B cell (primary cell): ENCODE measurements around the gene MID1. TPM values are rescaled to one million over a fixed set of nuclear protein-coding genes. Genes with fewer than 3 reads are reported as not detected.

Experiments
- ATAC-seq: fragments of 200-7000 bp; cut with Tn5 transposase; one replicate; pipeline ENCODE4 v1.10.0; 2021; ENCODE audit warnings: low read depth, mild to moderate bottlenecking, moderate number of reproducible peaks, moderate library complexity
- CTCF ChIA-PET: fragments of 350-600 bp; sonication (Branson Sonifier 250); formaldehyde crosslinking; loops from one replicate; lab custom pipeline; 2021; ENCODE audit warnings: antibody characterized with exemption, inconsistent platforms; lab: Charles Lee
- POLR2A ChIA-PET: fragments of 350-600 bp; sonication (Branson Sonifier 250); formaldehyde crosslinking; loops from one replicate; lab custom pipeline; 2021; ENCODE audit warnings: antibody characterized with exemption; lab: Charles Lee
- DNase-seq: peaks from one replicate; pipeline ENCODE4 v3.0.0; 2013
- H2AFZ ChIP-seq: 2 replicates; pipeline ENCODE4 v1.6.1; 2012; ENCODE audit warnings: mild to moderate bottlenecking, low read depth, low read length; ENCODE audit not compliant: insufficient read depth, poor library complexity, severe bottlenecking
- H3K27ac ChIP-seq, 2 donors: 1 replicate in 1 of 2; 2 replicates in 1 of 2; pipeline ENCODE4 v1.5.1; 2012 to 2013; ENCODE audit warnings: low read length in 2 of 2, mild to moderate bottlenecking in 2 of 2, moderate library complexity in 1 of 2
- H3K27me3 ChIP-seq, 4 experiments: fragments of 200-600 bp in 1 of 4; sonication (generic) in 1 of 4; replicated peaks in 1 of 4; 1 replicate in 2 of 4; 2 replicates in 2 of 4; pipeline versions ENCODE4 v1.6.1 to v1.7.0; 2013 to 2016; ENCODE audit warnings: low read length in 3 of 4, mild to moderate bottlenecking in 2 of 4, mixed read lengths in 1 of 4, moderate library complexity in 1 of 4; ENCODE audit not compliant: insufficient read depth in 4 of 4, control insufficient read depth in 3 of 4; ENCODE audit errors: control extremely low read depth in 1 of 4
- H3K36me3 ChIP-seq, 2 experiments: replicated peaks in 1 of 2; 1 replicate in 1 of 2; 2 replicates in 1 of 2; pipeline versions ENCODE4 v1.6.1 to v1.7.1; 2013; ENCODE audit warnings: low read length in 1 of 2; ENCODE audit not compliant: insufficient read depth in 2 of 2, control insufficient read depth in 1 of 2; ENCODE audit errors: control extremely low read depth in 1 of 2, extremely low read depth in 1 of 2
- H3K4me1 ChIP-seq, 2 donors: fragments of 200-600 bp in 1 of 2; sonication (generic) in 1 of 2; 1 replicate in 1 of 2; 2 replicates in 1 of 2; pipeline versions ENCODE4 v1.5.1 to v1.6.1; 2013 to 2017; ENCODE audit warnings: low read length in 2 of 2; ENCODE audit not compliant: control insufficient read depth in 2 of 2, insufficient read depth in 2 of 2
- H3K4me2 ChIP-seq: replicated peaks from 2 replicates; pipeline ENCODE3; 2012; ENCODE audit warnings: mild to moderate bottlenecking, low read depth, low read length; ENCODE audit not compliant: poor library complexity, severe bottlenecking
- H3K4me3 ChIP-seq, 5 experiments: fragments of 200-600 bp in 1 of 5; sonication (generic) in 1 of 5; 1 replicate in 3 of 5; 2 replicates in 2 of 5; pipeline versions ENCODE4 v1.5.1 to v1.7.0; 2011 to 2016; ENCODE audit warnings: low read length in 4 of 5, mild to moderate bottlenecking in 4 of 5, low read depth in 2 of 5, control low read depth in 1 of 5, moderate library complexity in 1 of 5; ENCODE audit not compliant: insufficient read depth in 1 of 5; ENCODE audit errors: control extremely low read depth in 1 of 5, extremely low read depth in 1 of 5
- H3K79me2 ChIP-seq: fragments of 200-600 bp; sonication (generic); one replicate; pipeline ENCODE4 v1.6.0; 2016; ENCODE audit warnings: low read length; ENCODE audit not compliant: control insufficient read depth, insufficient read depth
- H3K9ac ChIP-seq: fragments of 200-600 bp; sonication (generic); 2 replicates; pipeline ENCODE4 v1.6.1; 2017; ENCODE audit warnings: mild to moderate bottlenecking, low read length, moderate library complexity
- H3K9me3 ChIP-seq, 3 donors: one replicate each; pipeline versions ENCODE4 v1.6.1 to v1.7.1; 2013; ENCODE audit warnings: low read length in 2 of 3; ENCODE audit not compliant: control insufficient read depth in 2 of 3, insufficient read depth in 1 of 3; ENCODE audit errors: control extremely low read depth in 1 of 3
- H4K20me1 ChIP-seq: 2 replicates; pipeline ENCODE4 v1.6.0; 2012; ENCODE audit warnings: mild to moderate bottlenecking, low read length; ENCODE audit not compliant: insufficient read depth, control insufficient read depth, poor library complexity, severe bottlenecking
- H3K27ac Mint-ChIP-seq: one replicate; pipeline ENCODE4 v1.8.0; 2021; ENCODE audit warnings: mixed read lengths
- H3K27me3 Mint-ChIP-seq: one replicate; pipeline ENCODE4 v1.8.0; 2021; ENCODE audit warnings: mixed read lengths
- H3K4me1 Mint-ChIP-seq: one replicate; pipeline ENCODE4 v1.8.0; 2021; ENCODE audit warnings: mixed read lengths
- H3K4me3 Mint-ChIP-seq: one replicate; pipeline ENCODE4 v1.8.0; 2021; ENCODE audit warnings: mixed read lengths
- H3K9me3 Mint-ChIP-seq: one replicate; pipeline ENCODE4 v1.8.0; 2022; ENCODE audit warnings: mixed read lengths; ENCODE audit not compliant: insufficient read depth
- CTCF ChIP-seq: fragments of 200-600 bp; IDR thresholded peaks from one replicate; pipeline ENCODE4 v1.8.0; 2022; ENCODE audit warnings: antibody characterized with exemption, mild to moderate bottlenecking
- EZH2 ChIP-seq: IDR thresholded peaks from 2 replicates; pipeline ENCODE4 v1.6.1; 2012; ENCODE audit warnings: borderline replicate concordance, low read depth, mild to moderate bottlenecking, moderate library complexity, low read length; ENCODE audit not compliant: insufficient read depth, poor library complexity, severe bottlenecking
- WGBS: methylation state at CpG from one replicate; pipeline ENCODE4 v1.1.5; 2013; ENCODE audit warnings: missing lambda C conversion rate; ENCODE audit not compliant: insufficient coverage; 5-methylcytosine and 5-hydroxymethylcytosine counted together
- intact Hi-C: fragments of 100-400 bp; cut with micrococcal nuclease; formaldehyde crosslinking; loops from one replicate; pipeline ENCODE4 v1.10.0; 2022
- polyA plus RNA-seq: library from polyadenylated mRNA; depleted of rRNA; stranded (reverse); fragments of >200 nt; gene quantifications from 2 replicates; pipeline ENCODE4 v1.2.3, GENCODE V29; 2012
- total RNA-seq, 2 donors: library from RNA; stranded (reverse); fragments of 120-200 nt in 1 of 2; gene quantifications; 1 replicate in 1 of 2; 2 replicates in 1 of 2; pipeline versions ENCODE4 v1.2.3 to v1.2.4, GENCODE V29; 2013 to 2022

The MID1 gene
- total and polyA plus RNA-seq, 2 donors (not counting 1 experiment from before 2014, with no cell fraction given), result 0.15 to 0.44 TPM

DNA sequence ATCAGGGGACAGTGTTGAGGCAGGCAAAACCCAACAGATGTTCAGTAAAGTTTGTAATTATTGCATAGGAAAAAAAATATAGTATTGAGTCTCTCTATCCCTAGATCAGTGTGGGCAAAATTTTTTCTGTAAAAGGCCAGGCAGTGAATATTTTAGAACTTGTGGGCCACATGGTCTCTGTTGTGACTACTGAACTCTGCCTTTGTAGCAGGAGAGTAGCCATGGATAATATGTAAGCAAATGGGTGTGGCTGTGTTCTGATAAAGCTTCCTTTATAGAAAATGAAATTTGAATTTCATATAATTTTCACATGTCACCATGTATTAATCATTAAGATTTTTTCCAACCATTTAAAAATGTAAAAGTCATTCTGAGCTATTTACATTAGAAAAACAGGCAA lies 193.1 kb downstream of the MID1 start:
- no peaks in the 10 kb centered on the region for H4K20me1 ChIP-seq
- no peaks in the 10 kb centered on the region for H3K79me2 ChIP-seq
- H3K4me2 ChIP-seq, result no peak overlapping the region
- no peak overlapping the region for H3K9ac ChIP-seq
- H3K4me3 Mint-ChIP-seq, result no peak overlapping the region
- CTCF ChIA-PET, result no interaction called here
- ATAC-seq, result no peak
- POLR2A ChIA-PET, result no interaction called here
- no peaks in the 10 kb centered on the region for H3K36me3 ChIP-seq
- H3K9me3 Mint-ChIP-seq, result no peaks in the 10 kb centered on the region
- no peaks in the 10 kb centered on the region for H3K27me3 ChIP-seq
- intact Hi-C loops, result no loop called here
- no peaks in the 10 kb centered on the region for H3K4me1 ChIP-seq
- no peak for DNase-seq
- H3K27me3 Mint-ChIP-seq, result no peaks in the 10 kb centered on the region
- H2AFZ ChIP-seq, result no peak overlapping the region
- H3K27ac Mint-ChIP-seq, result no peak overlapping the region
- no peak for TF ChIP-seq EZH2
- TF ChIP-seq CTCF, result no peak
- no peak overlapping the region for H3K4me3 ChIP-seq
- no peaks in the 10 kb centered on the region for H3K4me1 Mint-ChIP-seq
- no peaks in the 10 kb centered on the region for H3K9me3 ChIP-seq
- no peak overlapping the region for H3K27ac ChIP-seq

GRCh38 chrX:10423716-10424115 lies 196.7 kb downstream of the MID1 start:
- CTCF ChIA-PET, result no interaction called here
- WGBS, result no CpG with 5 or more reads among the region's 4 CpGs
- H3K9me3 Mint-ChIP-seq, result no peaks in the 10 kb centered on the region

More at GRCh38 chrX:10423716-10424115, 196.7 kb downstream of the MID1 start:
- POLR2A ChIA-PET, result no interaction called here
- Histone ChIP-seq H3K27me3 (no peaks in the 10 kb centered on the region), H3K9ac (no peak overlapping the region), H3K4me2 (no peak overlapping the region), H3K4me3 (no peak overlapping the region), H4K20me1 (no peaks in the 10 kb centered on the region), H3K9me3 (no peaks in the 10 kb centered on the region), H3K79me2 (no peaks in the 10 kb centered on the region), H2AFZ (no peak overlapping the region), H3K27ac (no peak overlapping the region), H3K36me3 (no peaks in the 10 kb centered on the region), H3K4me1 (no peaks in the 10 kb centered on the region)
- Mint-ChIP-seq H3K4me3 (no peak overlapping the region), H3K27me3 (no peaks in the 10 kb centered on the region), H3K27ac (no peak overlapping the region), H3K4me1 (no peaks in the 10 kb centered on the region)
- TF ChIP-seq CTCF (no peak), EZH2 (no peak)
- no peak for DNase-seq
- intact Hi-C loops, result no loop called here
- no peak for ATAC-seq
